Esophagus muscularis mucosa (tissue), 4 donors: ENCODE measurements around the gene AK4. TPM values are rescaled to one million over a fixed set of nuclear protein-coding genes. Genes with fewer than 3 reads are reported as not detected.
A peak's percentile ranks its signal among the peaks of the same experiment; 100 is the strongest.

Experiments used
- DNase-seq: peaks from one replicate; pipeline ENCODE4 v3.0.0-alpha.2; 2017; ENCODE audit errors: extremely low spot score
- H3K27ac ChIP-seq, 4 donors: fragments of 200-600 bp; sonication (generic); replicated peaks in 1 of 4; 1 replicate in 3 of 4; 2 replicates in 1 of 4; pipeline ENCODE4 v1.5.1; 2016 to 2019; ENCODE audit warnings: mild to moderate bottlenecking in 1 of 4
- H3K27me3 ChIP-seq, 4 donors: fragments of 200-600 bp; sonication (generic); one replicate each; pipeline versions ENCODE4 v1.5.1 to v1.6.0; 2016 to 2019
- H3K36me3 ChIP-seq, 4 donors: fragments of 200-600 bp; sonication (generic); one replicate each; pipeline ENCODE4 v1.5.1; 2016 to 2019
- H3K4me1 ChIP-seq, 4 donors: fragments of 200-600 bp; sonication (generic); one replicate each; pipeline ENCODE4 v1.5.1; 2016 to 2019
- H3K4me3 ChIP-seq, 4 donors: fragments of 200-600 bp; sonication (generic); 1 replicate in 2 of 4; 2 replicates in 2 of 4; pipeline ENCODE4 v1.5.1; 2016 to 2019; ENCODE audit warnings: mild to moderate bottlenecking in 4 of 4, moderate library complexity in 1 of 4
- H3K9me3 ChIP-seq, 4 donors: fragments of 200-600 bp; sonication (generic); 1 replicate in 3 of 4; 2 replicates in 1 of 4; pipeline ENCODE4 v1.5.1; 2016 to 2019
- EP300 ChIP-seq: sonication (generic); formaldehyde crosslinking; IDR thresholded peaks from one replicate; pipeline ENCODE4 v1.6.1; 2017; ENCODE audit warnings: antibody characterized with exemption
- POLR2A ChIP-seq: fragments of 450-650 bp; IDR thresholded peaks from one replicate; pipeline ENCODE4 v1.6.1; 2017; ENCODE audit warnings: antibody characterized with exemption, moderate library complexity, mild to moderate bottlenecking, low read depth
- POLR2AphosphoS5 ChIP-seq, 2 donors: sonication (generic); formaldehyde crosslinking; IDR thresholded peaks; one replicate each; pipeline ENCODE4 v1.6.1; 2017; ENCODE audit warnings: antibody characterized with exemption in 2 of 2
- WGBS: methylation state at CpG from one replicate; pipeline ENCODE4 v1.1.5; 2018; 5-methylcytosine and 5-hydroxymethylcytosine counted together
- intact Hi-C: fragments of 100-400 bp; cut with DNase I; formaldehyde crosslinking; loops from one replicate; pipeline ENCODE4 v1.15.1; 2023
- total RNA-seq, 4 donors: library from RNA; depleted of rRNA; stranded (reverse); fragments of >200 nt; gene quantifications; one replicate each; pipeline versions ENCODE4 v1.1.0 to v1.2.1, GENCODE V29; 2016
- TF ChIP-seq, protein P1 (sequence below), 3 experiments: fragments of 200-600 bp in 2 of 3; fragments of 450-650 bp in 1 of 3; sonication (generic) in 2 of 3; IDR thresholded peaks; one replicate each; pipeline ENCODE4 v1.5.1; 2017 to 2019; ENCODE audit warnings: antibody characterized with exemption in 3 of 3, mild to moderate bottlenecking in 2 of 3, moderate library complexity in 1 of 3

Gene AK4
- total RNA-seq, 4 donors from 2014 or later: 41.1 to 66.0 (median 51.2) TPM

DNA sequence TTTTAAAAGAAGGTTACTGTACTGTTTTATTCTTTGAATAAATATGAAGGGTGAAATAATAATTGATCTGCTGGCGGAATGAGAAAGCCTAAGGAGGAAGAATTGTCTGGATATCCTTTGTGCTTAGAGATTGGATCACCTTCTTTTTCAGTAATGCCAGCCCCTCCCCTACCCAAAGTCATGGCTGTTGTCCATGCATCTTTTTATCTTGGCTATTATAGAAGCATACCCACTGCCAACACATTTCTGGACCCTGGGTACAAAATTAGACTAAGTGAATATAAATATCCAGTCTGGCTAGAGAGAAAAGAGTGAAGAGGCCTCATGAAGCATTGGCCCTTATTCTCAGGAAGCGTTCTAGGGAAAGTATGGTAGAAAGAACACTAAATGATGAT is 28.1 kb downstream of the AK4 start:
- H3K36me3 ChIP-seq: no peaks in the 10 kb centered on the region
- H3K4me1 ChIP-seq: peaks cover 46 to 69% (median 55%) of the 10 kb centered on the region in 4 donors
- TF ChIP-seq POLR2AphosphoS5 (IDR thresholded peaks at IDR 0.05): no peak
- H3K9me3 ChIP-seq: no peaks in the 10 kb centered on the region
- H3K27me3 ChIP-seq: no peaks in the 10 kb centered on the region
- intact Hi-C loops: no loop called here
- peak overlapping the region; percentile 40 to 71 (median 48) for H3K27ac ChIP-seq
- no peak for DNase-seq
- H3K4me3 ChIP-seq: no peak overlapping the region
- WGBS: 61% methylated on average over 2 of the region's 2 CpGs

DNA sequence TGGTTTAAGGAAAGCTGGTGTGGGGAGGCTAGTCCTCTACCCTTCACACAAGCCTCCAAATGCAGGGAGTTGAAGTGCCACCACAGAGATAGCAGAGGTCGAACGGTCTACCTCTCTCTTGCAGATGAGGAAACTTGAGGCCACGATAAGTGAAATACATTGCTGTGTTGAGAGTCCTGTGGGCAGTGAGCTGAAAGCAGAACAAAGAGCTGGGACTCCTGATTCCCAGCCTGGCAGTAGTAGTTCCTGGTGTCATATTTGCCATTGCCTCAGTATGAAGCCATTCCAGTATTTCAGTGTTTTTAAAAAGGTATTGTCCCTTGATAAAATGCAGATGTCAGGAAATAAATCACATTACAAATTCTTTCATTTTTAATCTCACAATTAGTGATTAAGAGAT is 28.6 kb downstream of the AK4 start:
- peaks cover 48 to 65% (median 54%) of the 10 kb centered on the region in 4 donors for H3K4me1 ChIP-seq
- H3K4me3 ChIP-seq: no peak overlapping the region
- peak overlapping the region; percentile 40 to 71 (median 48) for H3K27ac ChIP-seq
- intact Hi-C loops: no loop called here
- TF ChIP-seq POLR2A: no peak
- no peak for TF ChIP-seq POLR2AphosphoS5 (IDR thresholded peaks at IDR 0.05)
- TF ChIP-seq, protein P1, sequence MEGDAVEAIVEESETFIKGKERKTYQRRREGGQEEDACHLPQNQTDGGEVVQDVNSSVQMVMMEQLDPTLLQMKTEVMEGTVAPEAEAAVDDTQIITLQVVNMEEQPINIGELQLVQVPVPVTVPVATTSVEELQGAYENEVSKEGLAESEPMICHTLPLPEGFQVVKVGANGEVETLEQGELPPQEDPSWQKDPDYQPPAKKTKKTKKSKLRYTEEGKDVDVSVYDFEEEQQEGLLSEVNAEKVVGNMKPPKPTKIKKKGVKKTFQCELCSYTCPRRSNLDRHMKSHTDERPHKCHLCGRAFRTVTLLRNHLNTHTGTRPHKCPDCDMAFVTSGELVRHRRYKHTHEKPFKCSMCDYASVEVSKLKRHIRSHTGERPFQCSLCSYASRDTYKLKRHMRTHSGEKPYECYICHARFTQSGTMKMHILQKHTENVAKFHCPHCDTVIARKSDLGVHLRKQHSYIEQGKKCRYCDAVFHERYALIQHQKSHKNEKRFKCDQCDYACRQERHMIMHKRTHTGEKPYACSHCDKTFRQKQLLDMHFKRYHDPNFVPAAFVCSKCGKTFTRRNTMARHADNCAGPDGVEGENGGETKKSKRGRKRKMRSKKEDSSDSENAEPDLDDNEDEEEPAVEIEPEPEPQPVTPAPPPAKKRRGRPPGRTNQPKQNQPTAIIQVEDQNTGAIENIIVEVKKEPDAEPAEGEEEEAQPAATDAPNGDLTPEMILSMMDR (IDR thresholded peaks at IDR 0.05): no peak
- no peaks in the 10 kb centered on the region for H3K27me3 ChIP-seq
- H3K9me3 ChIP-seq: no peaks in the 10 kb centered on the region
- no peaks in the 10 kb centered on the region for H3K36me3 ChIP-seq
- DNase-seq: no peak
- 80% methylated on average over 3 of the region's 3 CpGs for WGBS

DNA sequence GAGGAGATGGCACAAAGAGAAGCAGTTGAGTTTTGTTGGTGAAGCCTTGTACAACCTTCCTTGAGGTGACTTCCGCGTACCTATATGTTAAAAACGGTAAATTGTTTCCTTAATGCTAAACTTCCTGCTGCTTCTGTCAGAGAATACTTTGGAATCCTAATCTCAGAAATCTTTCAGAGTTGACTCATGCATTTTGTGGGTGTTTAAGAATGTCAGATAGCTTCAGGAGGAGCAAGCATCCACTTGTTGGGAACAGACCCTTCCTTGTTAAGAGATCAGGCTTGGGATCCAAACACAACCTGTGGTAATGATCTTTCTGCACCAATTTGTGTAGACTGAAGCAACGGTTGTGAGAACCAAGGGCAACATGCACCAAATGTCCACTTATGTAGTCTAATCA is 29.5 kb downstream of the AK4 start:
- H3K36me3 ChIP-seq: no peaks in the 10 kb centered on the region
- no peak overlapping the region for H3K4me3 ChIP-seq
- TF ChIP-seq EP300 (no peak), POLR2A (no peak), POLR2AphosphoS5 (IDR thresholded peaks at IDR 0.05) (no peak)
- TF ChIP-seq, protein P1 (IDR thresholded peaks at IDR 0.05): no peak
- DNase-seq: no peak
- H3K4me1 ChIP-seq: peaks cover 48 to 65% (median 58%) of the 10 kb centered on the region in 4 donors
- H3K27me3 ChIP-seq: no peaks in the 10 kb centered on the region
- H3K9me3 ChIP-seq: no peaks in the 10 kb centered on the region
- intact Hi-C loops: no loop called here
- WGBS: 82% methylated on average over 4 of the region's 4 CpGs
- H3K27ac ChIP-seq: peak overlapping the region in 1 of 4 donors; percentile 71

DNA sequence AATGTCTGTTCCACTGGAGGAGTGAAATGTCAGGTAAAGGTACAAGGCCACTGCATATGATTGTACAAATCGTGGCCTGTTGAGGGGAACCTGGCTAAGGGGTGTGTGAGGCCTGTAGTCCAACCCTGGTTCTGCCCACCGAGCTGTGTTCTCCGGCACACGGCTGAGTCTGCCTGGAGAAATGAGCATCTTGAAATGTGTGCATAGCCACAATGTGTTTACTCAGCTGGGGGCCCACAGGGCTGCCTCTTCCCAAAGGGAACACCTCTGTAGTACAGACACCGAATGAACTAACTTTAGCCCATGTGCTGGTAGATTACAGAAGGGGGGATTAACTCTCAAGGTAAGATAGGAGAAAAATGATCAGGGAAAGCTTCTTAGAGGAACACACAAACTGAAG is 30.2 kb downstream of the AK4 start:
- H3K27me3 ChIP-seq: no peaks in the 10 kb centered on the region
- 100% methylated on average over 2 of the region's 5 CpGs for WGBS
- peaks cover 50 to 72% (median 61%) of the 10 kb centered on the region in 4 donors for H3K4me1 ChIP-seq
- intact Hi-C loops: no loop called here
- no peak overlapping the region for H3K27ac ChIP-seq
- no peak for DNase-seq
- H3K4me3 ChIP-seq: no peak overlapping the region
- H3K9me3 ChIP-seq: no peaks in the 10 kb centered on the region
- no peaks in the 10 kb centered on the region for H3K36me3 ChIP-seq
- no peak for TF ChIP-seq POLR2A
- no peak for TF ChIP-seq EP300
- TF ChIP-seq, protein P1 (IDR thresholded peaks at IDR 0.05): no peak
- TF ChIP-seq POLR2AphosphoS5 (IDR thresholded peaks at IDR 0.05): no peak

DNA sequence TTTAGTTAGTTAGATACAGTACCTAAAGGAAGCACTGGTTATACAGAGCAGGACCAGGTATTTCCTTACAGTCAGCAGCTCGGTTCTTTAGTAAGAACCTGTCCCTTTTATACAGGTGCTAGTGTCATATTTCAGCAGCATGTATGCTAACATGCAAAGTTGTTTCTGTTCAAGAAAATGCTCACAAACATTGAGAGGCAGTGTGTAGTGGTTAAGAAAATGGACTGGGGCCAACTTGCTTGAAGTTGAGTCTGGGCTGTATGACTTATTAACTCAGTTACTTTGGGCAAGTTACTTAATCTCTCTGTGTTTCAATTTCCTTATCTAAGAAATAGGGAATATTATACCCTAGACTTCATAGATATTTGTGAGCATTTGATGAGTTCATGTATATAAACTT is 31.1 kb downstream of the AK4 start:
- 94% methylated on average over 1 of the region's 1 CpG for WGBS

More for the DNA sequence above, 31.1 kb downstream of the AK4 start:
- no peak for DNase-seq
- intact Hi-C loops: no loop called here
- Histone ChIP-seq H3K27ac (no peak overlapping the region), H3K4me1 (peaks cover 44 to 71% (median 54%) of the 10 kb centered on the region in 4 donors), H3K9me3 (no peaks in the 10 kb centered on the region), H3K36me3 (no peaks in the 10 kb centered on the region), H3K27me3 (no peaks in the 10 kb centered on the region), H3K4me3 (no peak overlapping the region)
- TF ChIP-seq, protein P1 (IDR thresholded peaks at IDR 0.05): no peak
- TF ChIP-seq POLR2AphosphoS5 (IDR thresholded peaks at IDR 0.05): no peak
- TF ChIP-seq EP300: no peak
